ENCODE results near the gene ZNF407.

- TF ChIP-seq CTCF (IDR thresholded peaks at IDR 0.05; ENCODE audit: low read length) (no peak), EZH2 (optimal IDR thresholded peaks at IDR 0.05; ENCODE audit: low read depth, low read length) (no peak), EZH2phosphoT487 (IDR thresholded peaks at IDR 0.05; ENCODE audit: low read length) (no peak)
Observed at GRCh38 chr18:75109819-75110218, 512.1 kb downstream of the ZNF407 start.

Measured in MM.1S (cell line).